Bone marrow (tissue), 2 donors: Measurements from ENCODE around the gene BHLHE23.
A peak's percentile ranks its signal among the peaks of the same experiment; 100 is the strongest.

ENCODE experiments used
- DNase-seq, 2 donors: peaks; one replicate each; lab custom pipeline; 2025; lab: John Stamatoyannopoulos, UW

BHLHE23 gene

GRCh38 chr20:62972845-62973745, 33.7 kb downstream of the BHLHE23 start:
- no peak for DNase-seq

- peak; percentile 51 to 70 for DNase-seq
Observed at GRCh38 chr20:62971950-62972844, 34.6 kb downstream of the BHLHE23 start.

GRCh38 chr20:62971211-62971949, 35.4 kb downstream of the BHLHE23 start:
- DNase-seq: no peak

GRCh38 chr20:62970307-62971210, 36.2 kb downstream of the BHLHE23 start:
- no peak for DNase-seq

- DNase-seq: no peak
Observed at GRCh38 chr20:62969939-62970306, 36.8 kb downstream of the BHLHE23 start.

GRCh38 chr20:62969179-62969760, 37.5 kb downstream of the BHLHE23 start:
- DNase-seq: no peak

GRCh38 chr20:62968378-62969178, 38.2 kb downstream of the BHLHE23 start:
- DNase-seq: no peak

GRCh38 chr20:62967628-62968351, 39.0 kb downstream of the BHLHE23 start:
- no peak for DNase-seq

- no peak for DNase-seq
Observed at GRCh38 chr20:62967149-62967501, 39.6 kb downstream of the BHLHE23 start.

- no peak for DNase-seq
Observed at GRCh38 chr20:62966212-62967148, 40.3 kb downstream of the BHLHE23 start.

GRCh38 chr20:62965363-62965771, 41.4 kb downstream of the BHLHE23 start:
- DNase-seq: no peak

GRCh38 chr20:62964700-62965099, 42.1 kb downstream of the BHLHE23 start:
- DNase-seq: no peak

- DNase-seq: no peak
Observed at GRCh38 chr20:62963614-62964397, 43.0 kb downstream of the BHLHE23 start.

- DNase-seq: no peak
Observed at GRCh38 chr20:62962891-62963613, 43.7 kb downstream of the BHLHE23 start.

GRCh38 chr20:62962221-62962879, 44.4 kb downstream of the BHLHE23 start:
- DNase-seq: no peak

GRCh38 chr20:62961799-62962198, 45.0 kb downstream of the BHLHE23 start:
- no peak for DNase-seq
